K562 (cell line): ENCODE measurements around the gene RHOF. TPM values are rescaled to one million over a fixed set of nuclear protein-coding genes. Genes with fewer than 3 reads are reported as not detected.
A peak's percentile ranks its signal among the peaks of the same experiment; 100 is the strongest.

Experiments
- AFF4 ChIP-seq: sonication (generic); formaldehyde crosslinking; IDR thresholded peaks from 2 replicates; pipeline ENCODE4 v1.8.0; 2023; ENCODE audit warnings: mild to moderate bottlenecking, missing genetic modification reagents
- ATF2 ChIP-seq: sonication (generic); formaldehyde crosslinking; IDR thresholded peaks from 2 replicates; pipeline ENCODE4 v1.8.1; 2022; ENCODE audit warnings: missing genetic modification reagents
- CREM ChIP-seq: IDR thresholded peaks from 2 replicates; pipeline ENCODE4 v1.6.1; 2014; ENCODE audit warnings: antibody characterized with exemption, low read depth
- GTF2E2 ChIP-seq: fragments of 200-800 bp; sonication (Bioruptor generic); IDR thresholded peaks from 2 replicates; pipeline ENCODE4 v1.6.1; 2016; ENCODE audit warnings: missing genetic modification characterization, missing compliant biosample characterization
- HDAC3 ChIP-seq: fragments of 450-650 bp; IDR thresholded peaks from 2 replicates; pipeline ENCODE4 v1.6.1; 2018; ENCODE audit warnings: borderline replicate concordance, mild to moderate bottlenecking, moderate library complexity; ENCODE audit not compliant: partially characterized antibody
- ILK ChIP-seq: fragments of 450-650 bp; IDR thresholded peaks from 2 replicates; pipeline ENCODE4 v1.6.1; 2016; ENCODE audit warnings: missing genetic modification characterization, low read depth, mild to moderate bottlenecking, missing compliant biosample characterization, moderate library complexity, borderline replicate concordance
- KAT2B ChIP-seq: IDR thresholded peaks from one replicate; pipeline ENCODE4 v1.6.1; 2012; ENCODE audit warnings: low read depth, mild to moderate bottlenecking, control low read depth, inconsistent platforms, low read length, moderate library complexity
- KLF13 ChIP-seq: fragments of 450-650 bp; IDR thresholded peaks from 2 replicates; pipeline ENCODE4 v1.6.1; 2016; ENCODE audit warnings: missing genetic modification characterization, low read depth, mild to moderate bottlenecking, missing compliant biosample characterization, moderate library complexity, borderline replicate concordance
- MCM2 ChIP-seq: fragments of 450-650 bp; IDR thresholded peaks from 2 replicates; pipeline ENCODE4 v1.6.1; 2017; ENCODE audit warnings: low read depth, mild to moderate bottlenecking
- NRF1 ChIP-seq, 2 experiments: fragments of 450-650 bp; IDR thresholded peaks in 1 of 2; conservative IDR thresholded peaks in 1 of 2; 2 replicates each; pipeline ENCODE4 v1.6.1; 2014; ENCODE audit warnings: mild to moderate bottlenecking in 2 of 2
- PHF21A ChIP-seq: fragments of 450-650 bp; IDR thresholded peaks from 2 replicates; pipeline ENCODE4 v1.6.1; 2017; ENCODE audit warnings: low read depth, borderline replicate concordance
- POLR2A ChIP-seq: fragments of 450-650 bp; conservative IDR thresholded peaks from 2 replicates; pipeline ENCODE4 v1.6.1; 2016
- SAFB ChIP-seq: fragments of 200-400 bp; formaldehyde crosslinking; IDR thresholded peaks from 2 replicates; pipeline ENCODE4 v1.6.1; 2017; ENCODE audit warnings: low read depth, low read length, borderline replicate concordance
- TBP ChIP-seq: optimal IDR thresholded peaks from 2 replicates; pipeline ENCODE3; 2011; ENCODE audit warnings: low read depth, low read length, improper control_type of control experiment
- U2AF1 ChIP-seq: fragments of 200-400 bp; formaldehyde crosslinking; optimal IDR thresholded peaks from 2 replicates; pipeline ENCODE3; 2017; ENCODE audit warnings: mild to moderate bottlenecking, low read depth, low read length, moderate library complexity
- ZBTB26 ChIP-seq: fragments of 450-650 bp; formaldehyde crosslinking; IDR thresholded peaks from 2 replicates; pipeline ENCODE4 v1.4.0; 2022; ENCODE audit warnings: missing genetic modification characterization
- ZC3H4 ChIP-seq: sonication (generic); formaldehyde crosslinking; IDR thresholded peaks from 2 replicates; pipeline ENCODE4 v1.9.0; 2021; ENCODE audit warnings: missing genetic modification reagents, borderline replicate concordance
- ZNF274 ChIP-seq: IDR thresholded peaks from 2 replicates; pipeline ENCODE4 v1.6.1; 2011; ENCODE audit warnings: low read depth, mild to moderate bottlenecking, low read length, moderate library complexity, borderline replicate concordance
- ZNF79 ChIP-seq: fragments of 250-450 bp; sonication (Bioruptor Pico); IDR thresholded peaks from 2 replicates; pipeline ENCODE4 v1.4.0; 2020; ENCODE audit warnings: low read depth, mild to moderate bottlenecking, moderate library complexity
- polyA plus RNA-seq, 8 experiments: library from polyadenylated mRNA; depleted of rRNA in 4 of 8; stranded (reverse) in 5 of 8; unstranded in 3 of 8; fragments of >200 nt; fragmentation: Nextera tagmentation in 2 of 8; fragmentation: Illumina TruSeq in 1 of 8; extraction: Ambion mirVana in 2 of 8; extraction: Trizol in 1 of 8; gene quantifications; 2 replicates each; pipeline versions ENCODE4 v1.2.1 to v1.2.3, GENCODE V29; 2011 to 2014; ENCODE audit warnings: inconsistent platforms in 1 of 8, missing spikeins in 1 of 8
- total RNA-seq, 7 experiments: library from RNA; depleted of rRNA in 6 of 7; stranded (reverse); fragments of >200 nt in 6 of 7; fragmentation: Illumina TruSeq in 2 of 7; extraction: Trizol in 2 of 7; gene quantifications; 2 replicates each; pipeline versions ENCODE4 v1.2.1 to v1.2.3, GENCODE V29; 2011 to 2021; ENCODE audit warnings: low replicate concordance in 1 of 7
- TF ChIP-seq, protein P1 (sequence below): fragments of 200-800 bp; sonication (Bioruptor generic); IDR thresholded peaks from 2 replicates; pipeline ENCODE4 v1.6.1; 2017; ENCODE audit warnings: missing genetic modification characterization, missing compliant biosample characterization

The RHOF gene
- total and polyA plus RNA-seq, 9 of the 15 experiments (the other 6 are each of a cell fraction or from before 2014, with no cell fraction given), result 0.13 to 10.1 (median 4.0) TPM

- TF ChIP-seq ZBTB26 (CRISPR knock-in tag) (no peak), PHF21A (no peak), CREM (no peak), ILK (tag) (no peak), SAFB (no peak), AFF4 (CRISPR knock-in tag) (no peak), ZC3H4 (peak; percentile 52; the same call in 1 of the 2 replicates), ZNF79 (CRISPR knock-in tag) (no peak), HDAC3 (no peak), KLF13 (tag) (no peak), POLR2A (no peak), KAT2B (no peak), ATF2 (CRISPR knock-in tag) (no peak), MCM2 (no peak), ZNF274 (peak; percentile 47; the same call in 1 of the 2 replicates), TBP (no peak), U2AF1 (peak; percentile 27), GTF2E2 (tag) (no peak), NRF1 (conservative IDR thresholded peaks at IDR 0.05 in 1 of 2, IDR thresholded peaks at IDR 0.05 in 1 of 2) (peak; percentile 51 to 63)
- TF ChIP-seq, protein P1, sequence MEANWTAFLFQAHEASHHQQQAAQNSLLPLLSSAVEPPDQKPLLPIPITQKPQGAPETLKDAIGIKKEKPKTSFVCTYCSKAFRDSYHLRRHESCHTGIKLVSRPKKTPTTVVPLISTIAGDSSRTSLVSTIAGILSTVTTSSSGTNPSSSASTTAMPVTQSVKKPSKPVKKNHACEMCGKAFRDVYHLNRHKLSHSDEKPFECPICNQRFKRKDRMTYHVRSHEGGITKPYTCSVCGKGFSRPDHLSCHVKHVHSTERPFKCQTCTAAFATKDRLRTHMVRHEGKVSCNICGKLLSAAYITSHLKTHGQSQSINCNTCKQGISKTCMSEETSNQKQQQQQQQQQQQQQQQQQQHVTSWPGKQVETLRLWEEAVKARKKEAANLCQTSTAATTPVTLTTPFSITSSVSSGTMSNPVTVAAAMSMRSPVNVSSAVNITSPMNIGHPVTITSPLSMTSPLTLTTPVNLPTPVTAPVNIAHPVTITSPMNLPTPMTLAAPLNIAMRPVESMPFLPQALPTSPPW (CRISPR knock-in tag), result peak; percentile 84
Measured at GRCh38 chr12:121811434-121812319, 18.2 kb upstream of the RHOF start (continued).
